Endometrium (tissue), 2 donors: ENCODE data around the gene CLN3.
"Not testable (repeated sequence)": the region's sequence is repeated elsewhere in the genome, so short reads cannot be mapped to it uniquely, and the experiment has no call there.

Experiments used
- FAIRE-seq: peaks from 2 replicates; lab custom pipeline; 2012; peaks lifted over from hg19 to GRCh38; lab: Jason Lieb, UNC
- donor health status: control.
- donor health status: control.

Gene CLN3

GRCh38 chr16:28491970-28492474 lies at the start of gene CLN3:
Gene CLN3, minus strand, starts transcription at chr16:28492074. Its CDS starts 315 bp downstream, at chr16:28491759.
- no peak for FAIRE-seq

GRCh38 chr16:28540346-28540745 lies 48.5 kb upstream of the CLN3 start:
- no peak for FAIRE-seq

- peak; percentile 71 for FAIRE-seq
Measured at GRCh38 chr16:28538733-28539596, 47.1 kb upstream of the CLN3 start, which contains the start of gene NUPR1. Gene NUPR1, minus strand, starts transcription at chr16:28538974. Its CDS starts 67 bp downstream, at chr16:28538907.

- no peak for FAIRE-seq
Measured at GRCh38 chr16:28537964-28538732, 46.3 kb upstream of the CLN3 start.

GRCh38 chr16:28537076-28537475 lies 45.2 kb upstream of the CLN3 start:
- FAIRE-seq, result no peak

- FAIRE-seq, result no peak
Measured at GRCh38 chr16:28534542-28535373, 42.9 kb upstream of the CLN3 start.

GRCh38 chr16:28532940-28533647 lies 41.2 kb upstream of the CLN3 start:
- FAIRE-seq, result no peak

GRCh38 chr16:28531777-28532744 lies 40.2 kb upstream of the CLN3 start:
- no peak for FAIRE-seq

- FAIRE-seq, result no peak
Measured at GRCh38 chr16:28529124-28529523, 37.2 kb upstream of the CLN3 start.

GRCh38 chr16:28528463-28528867 lies 36.6 kb upstream of the CLN3 start:
- no peak for FAIRE-seq

- no peak for FAIRE-seq
Measured at GRCh38 chr16:28527985-28528384, 36.1 kb upstream of the CLN3 start.

- not testable (repeated sequence) for FAIRE-seq
Measured at GRCh38 chr16:28527100-28527785, 35.4 kb upstream of the CLN3 start.

- FAIRE-seq, result no peak
Measured at GRCh38 chr16:28526201-28527099, 34.6 kb upstream of the CLN3 start.

- no peak for FAIRE-seq
Measured at GRCh38 chr16:28524681-28525171, 32.9 kb upstream of the CLN3 start.

- no peak for FAIRE-seq
Measured at GRCh38 chr16:28522792-28523191, 30.9 kb upstream of the CLN3 start.

- no peak for FAIRE-seq
Measured at GRCh38 chr16:28521436-28521835, 29.6 kb upstream of the CLN3 start.

GRCh38 chr16:28520672-28521071 lies 28.8 kb upstream of the CLN3 start:
- FAIRE-seq, result no peak

- FAIRE-seq, result no peak
Measured at GRCh38 chr16:28514246-28514645, 22.4 kb upstream of the CLN3 start.
